Neural progenitor cell (in vitro differentiated cells): ENCODE measurements around the gene FHAD1. TPM values are rescaled to one million over a fixed set of nuclear protein-coding genes. Genes with fewer than 3 reads are reported as not detected.
A peak's percentile ranks its signal among the peaks of the same experiment; 100 is the strongest.

Experiments used
- DNase-seq: peaks from one replicate; pipeline ENCODE4 v3.0.0-alpha.2; 2016; ENCODE audit warnings: low spot score
- H2AFZ ChIP-seq: fragments of 200-600 bp; sonication (generic); replicated peaks from 2 replicates; pipeline ENCODE4 v1.6.1; 2016; ENCODE audit warnings: antibody characterized with exemption
- H3F3A ChIP-seq: fragments of 200-600 bp; sonication (generic); 2 replicates; pipeline ENCODE4 v1.6.1; 2016; ENCODE audit warnings: antibody characterized with exemption, low read depth
- H3K27ac ChIP-seq: fragments of 200-600 bp; sonication (generic); 2 replicates; pipeline ENCODE4 v1.5.1; 2016; ENCODE audit warnings: mild to moderate bottlenecking
- H3K27me3 ChIP-seq: fragments of 200-600 bp; sonication (generic); 2 replicates; pipeline ENCODE4 v1.6.1; 2016; ENCODE audit warnings: mild to moderate bottlenecking, moderate library complexity
- H3K36me3 ChIP-seq: fragments of 200-600 bp; sonication (generic); 2 replicates; pipeline ENCODE4 v1.5.1; 2016
- H3K4me1 ChIP-seq: fragments of 200-600 bp; sonication (generic); 2 replicates; pipeline ENCODE4 v1.6.1; 2016; ENCODE audit warnings: mixed run types
- H3K4me2 ChIP-seq: fragments of 200-600 bp; sonication (generic); 2 replicates; pipeline ENCODE4 v1.6.1; 2016
- H3K4me3 ChIP-seq: fragments of 200-600 bp; sonication (generic); 2 replicates; pipeline ENCODE4 v1.5.1; 2016
- H3K79me2 ChIP-seq: fragments of 200-600 bp; sonication (generic); 2 replicates; pipeline ENCODE4 v1.6.1; 2016; ENCODE audit warnings: low read depth
- H3K9ac ChIP-seq: fragments of 200-600 bp; sonication (generic); 2 replicates; pipeline ENCODE4 v1.6.1; 2016
- H3K9me3 ChIP-seq: fragments of 200-600 bp; sonication (generic); 2 replicates; pipeline ENCODE4 v1.5.1; 2016; ENCODE audit warnings: low read depth
- H4K20me1 ChIP-seq: fragments of 200-600 bp; sonication (generic); 2 replicates; pipeline ENCODE4 v1.6.1; 2016; ENCODE audit warnings: low read depth
- H3K27ac Mint-ChIP-seq: 3 replicates; pipeline ENCODE4 v1.8.0; 2021; ENCODE audit warnings: mixed read lengths
- H3K27me3 Mint-ChIP-seq: 2 replicates; pipeline ENCODE4 v1.8.0; 2022; ENCODE audit warnings: low read depth, mild to moderate bottlenecking, inconsistent platforms, moderate library complexity, mixed read lengths; ENCODE audit not compliant: insufficient read depth
- H3K36me3 Mint-ChIP-seq: 3 replicates; pipeline ENCODE4 v1.8.0; 2021; ENCODE audit warnings: mixed read lengths
- H3K4me1 Mint-ChIP-seq: 3 replicates; pipeline ENCODE4 v1.8.0; 2021; ENCODE audit warnings: mixed read lengths
- H3K4me3 Mint-ChIP-seq: 3 replicates; pipeline ENCODE4 v1.8.0; 2021; ENCODE audit warnings: mild to moderate bottlenecking, moderate library complexity, mixed read lengths
- H3K9me3 Mint-ChIP-seq: 3 replicates; pipeline ENCODE4 v1.8.0; 2020; ENCODE audit warnings: mixed read lengths
- EZH2 ChIP-seq: fragments of 200-600 bp; sonication (generic); IDR thresholded peaks from 2 replicates; pipeline ENCODE4 v1.6.1; 2017; ENCODE audit warnings: antibody characterized with exemption, mild to moderate bottlenecking, moderate library complexity
- EZH2phosphoT487 ChIP-seq: fragments of 200-600 bp; sonication (generic); IDR thresholded peaks from 2 replicates; pipeline ENCODE4 v1.6.1; 2017; ENCODE audit warnings: antibody characterized with exemption
- total RNA-seq: library from RNA; depleted of rRNA; stranded (reverse); fragments of >200 nt; gene quantifications from 2 replicates; pipeline ENCODE4 v1.2.3, GENCODE V29; 2015; ENCODE audit warnings: low replicate concordance
- TF ChIP-seq, protein P1 (sequence below): fragments of 200-600 bp; sonication (generic); IDR thresholded peaks from 2 replicates; pipeline ENCODE4 v1.5.1; 2017; ENCODE audit warnings: antibody characterized with exemption, mild to moderate bottlenecking

Gene FHAD1
- total RNA-seq, 1 donor from 2014 or later, result 9.1 TPM

DNA sequence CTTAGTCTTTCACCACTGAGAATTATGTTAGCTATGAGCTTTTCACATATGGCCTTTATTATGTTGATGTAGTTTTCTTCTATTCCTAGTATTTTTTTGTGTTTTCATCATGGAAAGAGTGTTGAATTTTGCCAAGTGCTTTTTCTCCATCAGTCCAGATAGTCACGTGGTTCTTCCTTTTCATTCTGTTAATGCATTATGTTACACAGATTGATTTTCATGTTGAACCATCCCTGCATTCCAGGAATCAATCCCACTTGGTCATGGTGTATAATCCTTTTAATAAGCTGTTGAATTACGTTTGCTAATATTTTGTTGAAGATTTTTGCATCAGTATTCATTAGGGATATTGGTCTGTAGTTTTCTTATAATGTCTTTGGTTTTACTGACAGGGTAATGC lies 17.7 kb downstream of the FHAD1 start:
- no peaks in the 10 kb centered on the region for H3K9me3 ChIP-seq
- H3K4me1 Mint-ChIP-seq, result peaks cover 16% of the 10 kb centered on the region
- H3K27ac Mint-ChIP-seq, result no peak overlapping the region
- no peak for DNase-seq
- no peak overlapping the region for H3K27ac ChIP-seq
- no peak overlapping the region for H3K4me2 ChIP-seq
- H3K27me3 ChIP-seq, result no peaks in the 10 kb centered on the region
- H3K36me3 Mint-ChIP-seq, result peaks cover 5% of the 10 kb centered on the region
- H3K4me3 Mint-ChIP-seq, result no peak overlapping the region
- no peaks in the 10 kb centered on the region for H3F3A ChIP-seq
- no peaks in the 10 kb centered on the region for H3K36me3 ChIP-seq
- H4K20me1 ChIP-seq, result no peaks in the 10 kb centered on the region
- H3K79me2 ChIP-seq, result no peaks in the 10 kb centered on the region
- H3K27me3 Mint-ChIP-seq, result peaks cover 4% of the 10 kb centered on the region
- H2AFZ ChIP-seq, result no peak overlapping the region
- H3K4me1 ChIP-seq, result no peaks in the 10 kb centered on the region
- H3K4me3 ChIP-seq, result no peak overlapping the region
- H3K9me3 Mint-ChIP-seq, result peaks cover 23% of the 10 kb centered on the region
- TF ChIP-seq EZH2 (no peak), EZH2phosphoT487 (no peak)
- TF ChIP-seq, protein P1, sequence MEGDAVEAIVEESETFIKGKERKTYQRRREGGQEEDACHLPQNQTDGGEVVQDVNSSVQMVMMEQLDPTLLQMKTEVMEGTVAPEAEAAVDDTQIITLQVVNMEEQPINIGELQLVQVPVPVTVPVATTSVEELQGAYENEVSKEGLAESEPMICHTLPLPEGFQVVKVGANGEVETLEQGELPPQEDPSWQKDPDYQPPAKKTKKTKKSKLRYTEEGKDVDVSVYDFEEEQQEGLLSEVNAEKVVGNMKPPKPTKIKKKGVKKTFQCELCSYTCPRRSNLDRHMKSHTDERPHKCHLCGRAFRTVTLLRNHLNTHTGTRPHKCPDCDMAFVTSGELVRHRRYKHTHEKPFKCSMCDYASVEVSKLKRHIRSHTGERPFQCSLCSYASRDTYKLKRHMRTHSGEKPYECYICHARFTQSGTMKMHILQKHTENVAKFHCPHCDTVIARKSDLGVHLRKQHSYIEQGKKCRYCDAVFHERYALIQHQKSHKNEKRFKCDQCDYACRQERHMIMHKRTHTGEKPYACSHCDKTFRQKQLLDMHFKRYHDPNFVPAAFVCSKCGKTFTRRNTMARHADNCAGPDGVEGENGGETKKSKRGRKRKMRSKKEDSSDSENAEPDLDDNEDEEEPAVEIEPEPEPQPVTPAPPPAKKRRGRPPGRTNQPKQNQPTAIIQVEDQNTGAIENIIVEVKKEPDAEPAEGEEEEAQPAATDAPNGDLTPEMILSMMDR, result no peak
- no peak overlapping the region for H3K9ac ChIP-seq

DNA sequence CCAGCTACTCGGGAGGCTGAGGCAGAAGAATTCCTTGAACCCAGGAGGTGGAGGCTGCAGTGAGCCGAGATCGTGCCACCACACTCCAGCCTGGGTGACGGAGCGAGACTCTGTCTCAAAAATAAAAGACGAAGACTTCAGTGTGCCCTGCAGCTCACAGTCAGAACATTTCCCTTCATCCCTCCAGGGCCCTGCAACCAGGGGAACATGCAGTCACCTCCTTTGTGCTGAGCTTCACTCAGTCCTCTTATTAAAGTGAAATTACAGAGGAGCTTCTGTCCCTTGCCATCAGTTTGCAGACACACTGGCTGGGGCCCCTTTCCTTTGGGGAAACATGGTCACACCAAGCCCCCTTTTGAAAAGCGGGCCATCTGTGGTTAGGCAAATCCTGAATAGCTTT lies 24.2 kb downstream of the FHAD1 start:
- no peak for DNase-seq
- Mint-ChIP-seq H3K27ac (no peak overlapping the region), H3K36me3 (peaks cover 3% of the 10 kb centered on the region), H3K9me3 (peaks cover 7% of the 10 kb centered on the region), H3K27me3 (no peaks in the 10 kb centered on the region), H3K4me1 (peaks cover 23% of the 10 kb centered on the region), H3K4me3 (no peak overlapping the region)
- Histone ChIP-seq H3K9ac (no peak overlapping the region), H3K9me3 (no peaks in the 10 kb centered on the region), H4K20me1 (no peaks in the 10 kb centered on the region), H3K36me3 (no peaks in the 10 kb centered on the region), H3F3A (peaks cover 5% of the 10 kb centered on the region), H3K79me2 (no peaks in the 10 kb centered on the region), H3K4me1 (no peaks in the 10 kb centered on the region), H3K27ac (no peak overlapping the region), H3K27me3 (peaks cover 8% of the 10 kb centered on the region), H3K4me2 (no peak overlapping the region), H3K4me3 (no peak overlapping the region), H2AFZ (no peak overlapping the region)
- TF ChIP-seq EZH2phosphoT487 (no peak), EZH2 (no peak)
- TF ChIP-seq, protein P1, result no peak

DNA sequence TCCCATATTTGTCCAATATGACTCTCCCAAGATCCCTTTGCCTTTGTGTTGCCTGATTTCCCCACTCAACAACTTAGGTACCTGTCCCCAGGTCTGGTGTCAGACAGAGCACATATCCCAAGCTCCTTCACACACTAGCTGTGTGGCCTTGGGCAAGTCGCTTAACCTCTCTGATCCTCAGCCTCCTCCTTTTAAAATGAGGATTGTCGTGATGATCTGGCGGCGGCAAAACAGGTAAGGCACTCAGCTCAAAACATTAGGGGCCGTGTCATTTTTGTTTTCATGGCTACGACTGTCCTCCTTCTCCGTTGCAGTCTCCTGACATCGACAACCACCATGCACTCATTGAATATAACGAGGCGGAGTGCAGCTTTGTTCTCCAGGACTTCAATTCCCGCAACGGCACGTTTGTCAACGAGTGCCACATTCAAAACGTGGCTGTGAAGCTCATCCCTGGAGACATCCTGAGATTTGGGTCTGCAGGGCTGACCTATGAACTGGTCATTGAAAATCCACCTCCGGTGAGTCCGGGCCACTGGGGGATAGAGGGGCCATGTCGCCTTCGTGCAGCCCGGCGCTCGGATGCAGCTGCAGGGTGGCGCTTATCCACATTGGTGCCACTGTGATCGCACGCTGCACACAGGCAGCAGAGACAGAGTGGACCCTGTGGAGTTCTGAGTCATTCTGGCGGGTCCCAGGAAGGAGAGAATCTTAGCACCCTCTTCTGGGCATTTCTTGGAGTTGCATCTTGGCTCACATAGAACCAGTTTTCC lies 25.2 kb downstream of the FHAD1 start:
- Histone ChIP-seq H4K20me1 (no peaks in the 10 kb centered on the region), H3K27ac (no peak overlapping the region), H3K36me3 (no peaks in the 10 kb centered on the region), H3K4me1 (no peaks in the 10 kb centered on the region), H3K9ac (no peak overlapping the region), H3K9me3 (no peaks in the 10 kb centered on the region), H2AFZ (no peak overlapping the region), H3K4me2 (peak overlapping the region; percentile 68), H3K79me2 (no peaks in the 10 kb centered on the region), H3F3A (peaks cover 5% of the 10 kb centered on the region), H3K27me3 (peaks cover 8% of the 10 kb centered on the region), H3K4me3 (peak overlapping the region; percentile 27)
- DNase-seq, result peak; percentile 90
- no peak for TF ChIP-seq EZH2
- TF ChIP-seq, protein P1, result peak; percentile 80
- Mint-ChIP-seq H3K9me3 (peaks cover 3% of the 10 kb centered on the region), H3K4me1 (peaks cover 23% of the 10 kb centered on the region), H3K4me3 (peak overlapping the region; percentile 64), H3K27ac (no peak overlapping the region), H3K27me3 (no peaks in the 10 kb centered on the region), H3K36me3 (no peaks in the 10 kb centered on the region)
